OCI-LY7 (cell line): ENCODE data around the gene ZBBX. TPM values are rescaled to one million over a fixed set of nuclear protein-coding genes. Genes with fewer than 3 reads are reported as not detected.

Experiments used
- BruUV-seq: library from RNA; stranded (reverse); fragments of 400-500 nt; replicated peaks from 2 replicates; lab custom pipeline; 2021; lab: Mats Ljungman, UMichigan
- CTCF ChIA-PET: fragments of 300-600 bp; sonication (Branson Sonifier 250); formaldehyde crosslinking; loops from one replicate; lab custom pipeline; 2022; ENCODE audit warnings: antibody characterized with exemption; ENCODE audit not compliant: unreplicated experiment; lab: Charles Lee
- POLR2A ChIA-PET: fragments of 300-600 bp; sonication (Branson Sonifier 250); formaldehyde crosslinking; loops from one replicate; lab custom pipeline; 2022; ENCODE audit warnings: antibody characterized with exemption; lab: Charles Lee
- DNase-seq: peaks from one replicate; pipeline ENCODE4 v3.0.0-alpha.2; 2015; ENCODE audit warnings: low spot score
- H2AFZ ChIP-seq: fragments of 200-600 bp; sonication (generic), shearing (Covaris generic); 2 replicates; pipeline ENCODE4 v1.6.1; 2014; ENCODE audit warnings: mild to moderate bottlenecking, antibody characterized with exemption, low read length, moderate library complexity
- H3K27ac ChIP-seq: fragments of 200-600 bp; sonication (generic); 2 replicates; pipeline ENCODE4 v1.5.1; 2014; ENCODE audit warnings: mixed run types, low read depth, mild to moderate bottlenecking, moderate library complexity, low read length, inconsistent platforms; ENCODE audit not compliant: poor library complexity, severe bottlenecking
- H3K36me3 ChIP-seq: fragments of 200-600 bp; sonication (generic); 2 replicates; pipeline ENCODE4 v1.6.1; 2014; ENCODE audit warnings: mild to moderate bottlenecking, antibody characterized with exemption, low read length, moderate library complexity, mixed read lengths; ENCODE audit not compliant: insufficient read depth
- H3K4me1 ChIP-seq: fragments of 200-600 bp; sonication (generic); 2 replicates; pipeline ENCODE4 v1.5.1; 2014; ENCODE audit warnings: mild to moderate bottlenecking, low read length; ENCODE audit not compliant: insufficient read depth, poor library complexity, severe bottlenecking
- H3K4me2 ChIP-seq: fragments of 200-600 bp; sonication (generic); 2 replicates; pipeline ENCODE4 v1.6.1; 2014; ENCODE audit warnings: mild to moderate bottlenecking, low read length
- H3K4me3 ChIP-seq: fragments of 200-600 bp; sonication (generic); 2 replicates; pipeline ENCODE4 v1.5.1; 2014; ENCODE audit warnings: mild to moderate bottlenecking, low read depth, low read length; ENCODE audit not compliant: poor library complexity, severe bottlenecking
- H3K79me2 ChIP-seq: fragments of 200-600 bp; sonication (generic); 2 replicates; pipeline ENCODE4 v1.6.1; 2016; ENCODE audit warnings: low read depth, mild to moderate bottlenecking, low read length, moderate library complexity, mixed read lengths; ENCODE audit not compliant: insufficient read depth
- H3K9me2 ChIP-seq: fragments of 200-600 bp; sonication (generic); 2 replicates; pipeline ENCODE4 v1.6.1; 2016; ENCODE audit warnings: mild to moderate bottlenecking, low read length, mixed read lengths; ENCODE audit not compliant: insufficient read depth
- H3K9me3 ChIP-seq: fragments of 200-600 bp; sonication (generic); 2 replicates; pipeline ENCODE4 v1.6.1; 2014; ENCODE audit warnings: mild to moderate bottlenecking, mixed run types, low read length, mixed read lengths
- H4K20me1 ChIP-seq: fragments of 200-600 bp; sonication (generic); 2 replicates; pipeline ENCODE4 v1.6.1; 2014; ENCODE audit warnings: mild to moderate bottlenecking, antibody characterized with exemption, low read length, moderate library complexity, mixed read lengths; ENCODE audit not compliant: insufficient read depth
- EZH2phosphoT487 ChIP-seq: fragments of 200-600 bp; sonication (generic); IDR thresholded peaks from 2 replicates; pipeline ENCODE4 v1.6.1; 2018; ENCODE audit warnings: low read depth, borderline replicate concordance, mild to moderate bottlenecking, mixed run types, antibody characterized with exemption, low read length, moderate library complexity, mixed read lengths
- intact Hi-C: fragments of 100-400 bp; cut with micrococcal nuclease; formaldehyde crosslinking; loops from one replicate; pipeline ENCODE4 v1.10.0; 2022; ENCODE audit not compliant: unreplicated experiment
- total RNA-seq, 2 experiments: library from RNA; depleted of rRNA in 1 of 2; stranded (reverse); fragments of >200 nt in 1 of 2; shearing (Covaris generic) in 1 of 2; gene quantifications; 2 replicates each; pipeline ENCODE4 v1.2.3, GENCODE V29; 2014 to 2022
- TF ChIP-seq, protein P1 (sequence below): fragments of 200-600 bp; sonication (generic); conservative IDR thresholded peaks from 2 replicates; pipeline ENCODE4 v1.5.1; 2014; ENCODE audit warnings: mild to moderate bottlenecking, antibody characterized with exemption, low read length, moderate library complexity, mixed read lengths

Gene ZBBX
- total RNA-seq, 2 experiments from 2014 or later, result not detected

GRCh38 chr3:167330993-167331785, 48.9 kb downstream of the ZBBX start:
- H3K27ac ChIP-seq, result no peak overlapping the region
- no peak overlapping the region for H2AFZ ChIP-seq
- H3K4me2 ChIP-seq, result no peak overlapping the region
- intact Hi-C loops, result no loop called here
- no peaks in the 10 kb centered on the region for H4K20me1 ChIP-seq
- H3K9me3 ChIP-seq, result no peaks in the 10 kb centered on the region
- H3K79me2 ChIP-seq, result no peaks in the 10 kb centered on the region
- no peak overlapping the region for H3K4me3 ChIP-seq
- no peaks in the 10 kb centered on the region for H3K4me1 ChIP-seq
- H3K36me3 ChIP-seq, result no peaks in the 10 kb centered on the region
- no TSS peak for BruUV-seq
- POLR2A ChIA-PET, result interaction anchor here (0.6 to 1.0 kb wide), 2 partner anchors 11 to 15 kb away, joined by 3 read pairs; no protein-coding TSS in a partner anchor
- no peak for DNase-seq
- TF ChIP-seq EZH2phosphoT487, result no peak
- TF ChIP-seq, protein P1, sequence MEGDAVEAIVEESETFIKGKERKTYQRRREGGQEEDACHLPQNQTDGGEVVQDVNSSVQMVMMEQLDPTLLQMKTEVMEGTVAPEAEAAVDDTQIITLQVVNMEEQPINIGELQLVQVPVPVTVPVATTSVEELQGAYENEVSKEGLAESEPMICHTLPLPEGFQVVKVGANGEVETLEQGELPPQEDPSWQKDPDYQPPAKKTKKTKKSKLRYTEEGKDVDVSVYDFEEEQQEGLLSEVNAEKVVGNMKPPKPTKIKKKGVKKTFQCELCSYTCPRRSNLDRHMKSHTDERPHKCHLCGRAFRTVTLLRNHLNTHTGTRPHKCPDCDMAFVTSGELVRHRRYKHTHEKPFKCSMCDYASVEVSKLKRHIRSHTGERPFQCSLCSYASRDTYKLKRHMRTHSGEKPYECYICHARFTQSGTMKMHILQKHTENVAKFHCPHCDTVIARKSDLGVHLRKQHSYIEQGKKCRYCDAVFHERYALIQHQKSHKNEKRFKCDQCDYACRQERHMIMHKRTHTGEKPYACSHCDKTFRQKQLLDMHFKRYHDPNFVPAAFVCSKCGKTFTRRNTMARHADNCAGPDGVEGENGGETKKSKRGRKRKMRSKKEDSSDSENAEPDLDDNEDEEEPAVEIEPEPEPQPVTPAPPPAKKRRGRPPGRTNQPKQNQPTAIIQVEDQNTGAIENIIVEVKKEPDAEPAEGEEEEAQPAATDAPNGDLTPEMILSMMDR, result no peak
- no peaks in the 10 kb centered on the region for H3K9me2 ChIP-seq
- CTCF ChIA-PET, result interaction anchor here (0.6 kb wide), 1 partner anchor 25 kb away, joined by 3 read pairs; no protein-coding TSS in a partner anchor

- intact Hi-C loops, result no loop called here
- Histone ChIP-seq H3K4me2 (no peak overlapping the region), H3K4me3 (no peak overlapping the region), H3K27ac (no peak overlapping the region), H3K36me3 (no peaks in the 10 kb centered on the region), H4K20me1 (no peaks in the 10 kb centered on the region), H3K9me2 (no peaks in the 10 kb centered on the region; the same call in 1 of the 2 replicates), H3K4me1 (no peaks in the 10 kb centered on the region), H2AFZ (no peak overlapping the region), H3K79me2 (no peaks in the 10 kb centered on the region), H3K9me3 (no peaks in the 10 kb centered on the region)
- CTCF ChIA-PET, result no interaction called here
- BruUV-seq, result no TSS peak
- DNase-seq, result no peak
- POLR2A ChIA-PET, result interaction anchor here (0.7 kb wide), 1 partner anchor 1727 kb away, joined by 3 read pairs; no protein-coding TSS in a partner anchor
- TF ChIP-seq, protein P1, result no peak
- no peak for TF ChIP-seq EZH2phosphoT487
Observed at GRCh38 chr3:167323572-167323971, 56.5 kb downstream of the ZBBX start.
